CD4-positive, alpha-beta T cell (primary cell): ENCODE measurements around the gene TPD52L1. TPM values are rescaled to one million over a fixed set of nuclear protein-coding genes. Genes with fewer than 3 reads are reported as not detected.

Experiments used
- ATAC-seq: fragments of 200-7000 bp; cut with Tn5 transposase; one replicate; pipeline ENCODE4 v1.10.0; 2022; ENCODE audit warnings: mild to moderate bottlenecking; ENCODE audit not compliant: poor library complexity
- CTCF ChIA-PET: fragments of 350-600 bp; sonication (Branson Sonifier 250); formaldehyde crosslinking; loops from one replicate; lab custom pipeline; 2021; ENCODE audit warnings: antibody characterized with exemption, inconsistent platforms; lab: Charles Lee
- POLR2A ChIA-PET: fragments of 350-600 bp; sonication (Branson Sonifier 250); formaldehyde crosslinking; loops from one replicate; lab custom pipeline; 2021; ENCODE audit warnings: antibody characterized with exemption, inconsistent platforms; lab: Charles Lee
- DNase-seq, 14 experiments: peaks; one replicate each; pipeline ENCODE4 v3.0.0-alpha.2; 2013 to 2020; ENCODE audit warnings: mixed read lengths in 2 of 14
- H3K27ac ChIP-seq, 2 donors: one replicate each; pipeline versions ENCODE4 v1.5.1 to v1.7.0; 2013; ENCODE audit warnings: low read length in 2 of 2, low read depth in 1 of 2, mild to moderate bottlenecking in 1 of 2
- H3K27me3 ChIP-seq, 2 experiments: 1 replicate in 1 of 2; 2 replicates in 1 of 2; pipeline versions ENCODE4 v1.6.1 to v1.7.0; 2013; ENCODE audit warnings: low read length in 2 of 2, control low read depth in 1 of 2, mild to moderate bottlenecking in 1 of 2, moderate library complexity in 1 of 2; ENCODE audit not compliant: insufficient read depth in 2 of 2, control insufficient read depth in 1 of 2
- H3K36me3 ChIP-seq: one replicate; pipeline ENCODE4 v1.6.1; 2013; ENCODE audit warnings: low read length, control low read depth; ENCODE audit not compliant: insufficient read depth
- H3K4me1 ChIP-seq: one replicate; pipeline ENCODE4 v1.6.1; 2013; ENCODE audit warnings: low read length, control low read depth; ENCODE audit not compliant: insufficient read depth
- H3K4me3 ChIP-seq: one replicate; pipeline ENCODE4 v1.5.1; 2013; ENCODE audit warnings: mild to moderate bottlenecking, low read length, moderate library complexity
- H3K9me3 ChIP-seq, 2 experiments: 1 replicate in 1 of 2; 2 replicates in 1 of 2; pipeline versions ENCODE4 v1.6.1 to v1.7.0; 2013; ENCODE audit warnings: low read length in 2 of 2, mild to moderate bottlenecking in 2 of 2, control low read depth in 1 of 2, moderate library complexity in 1 of 2; ENCODE audit not compliant: control insufficient read depth in 1 of 2, insufficient read depth in 1 of 2
- H3K27ac Mint-ChIP-seq: one replicate; pipeline ENCODE4 v1.8.0; 2020; ENCODE audit warnings: mixed read lengths
- H3K27me3 Mint-ChIP-seq: one replicate; pipeline ENCODE4 v1.8.0; 2021; ENCODE audit warnings: mixed read lengths
- H3K36me3 Mint-ChIP-seq: one replicate; pipeline ENCODE4 v1.8.0; 2021; ENCODE audit warnings: low read depth, mixed read lengths
- H3K4me1 Mint-ChIP-seq: one replicate; pipeline ENCODE4 v1.8.0; 2021; ENCODE audit warnings: low read depth, mixed read lengths
- H3K4me3 Mint-ChIP-seq: one replicate; pipeline ENCODE4 v1.8.0; 2020; ENCODE audit warnings: mild to moderate bottlenecking, mixed read lengths
- H3K9me3 Mint-ChIP-seq: one replicate; pipeline ENCODE4 v1.8.0; 2020; ENCODE audit warnings: mixed read lengths
- intact Hi-C, 2 experiments: fragments of 100-400 bp; cut with DNase I in 1 of 2; cut with micrococcal nuclease in 1 of 2; formaldehyde crosslinking; loops; one replicate each; pipeline versions ENCODE4 v1.15.1 to v1.9.0; 2023 to 2025; cut with DNase I, micrococcal nuclease
- total RNA-seq, 174 experiments: library from RNA in 2 of 174; stranded (reverse) in 2 of 174; gene quantifications; one replicate each; pipeline ENCODE4 v1.2.3 and lab custom pipeline; 2021 to 2026
- TF ChIP-seq, protein P1 (sequence below): fragments of 200-600 bp; IDR thresholded peaks from one replicate; pipeline ENCODE4 v1.8.0; 2022; ENCODE audit warnings: antibody characterized with exemption, mild to moderate bottlenecking

Gene TPD52L1
- total RNA-seq, 2 experiments from 2014 or later, result not detected

- no peaks in the 10 kb centered on the region for H3K36me3 Mint-ChIP-seq
- no peak overlapping the region for H3K27ac Mint-ChIP-seq
- peaks cover 21% of the 10 kb centered on the region for H3K27me3 Mint-ChIP-seq
- TF ChIP-seq, protein P1, sequence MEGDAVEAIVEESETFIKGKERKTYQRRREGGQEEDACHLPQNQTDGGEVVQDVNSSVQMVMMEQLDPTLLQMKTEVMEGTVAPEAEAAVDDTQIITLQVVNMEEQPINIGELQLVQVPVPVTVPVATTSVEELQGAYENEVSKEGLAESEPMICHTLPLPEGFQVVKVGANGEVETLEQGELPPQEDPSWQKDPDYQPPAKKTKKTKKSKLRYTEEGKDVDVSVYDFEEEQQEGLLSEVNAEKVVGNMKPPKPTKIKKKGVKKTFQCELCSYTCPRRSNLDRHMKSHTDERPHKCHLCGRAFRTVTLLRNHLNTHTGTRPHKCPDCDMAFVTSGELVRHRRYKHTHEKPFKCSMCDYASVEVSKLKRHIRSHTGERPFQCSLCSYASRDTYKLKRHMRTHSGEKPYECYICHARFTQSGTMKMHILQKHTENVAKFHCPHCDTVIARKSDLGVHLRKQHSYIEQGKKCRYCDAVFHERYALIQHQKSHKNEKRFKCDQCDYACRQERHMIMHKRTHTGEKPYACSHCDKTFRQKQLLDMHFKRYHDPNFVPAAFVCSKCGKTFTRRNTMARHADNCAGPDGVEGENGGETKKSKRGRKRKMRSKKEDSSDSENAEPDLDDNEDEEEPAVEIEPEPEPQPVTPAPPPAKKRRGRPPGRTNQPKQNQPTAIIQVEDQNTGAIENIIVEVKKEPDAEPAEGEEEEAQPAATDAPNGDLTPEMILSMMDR, result no peak
- Histone ChIP-seq H3K4me1 (no peaks in the 10 kb centered on the region), H3K27me3 (peaks cover 0 to 5% of the 10 kb centered on the region in 2 experiments), H3K9me3 (no peaks in the 10 kb centered on the region), H3K27ac (no peak overlapping the region), H3K36me3 (no peaks in the 10 kb centered on the region), H3K4me3 (no peak overlapping the region)
- DNase-seq (no peak), ATAC-seq (no peak)
- H3K9me3 Mint-ChIP-seq, result no peaks in the 10 kb centered on the region
- intact Hi-C loops, result no loop called here
- CTCF ChIA-PET, result interaction anchor here (0.7 kb wide), 1 partner anchor 16 kb away, joined by 3 read pairs; no protein-coding TSS in a partner anchor
- H3K4me1 Mint-ChIP-seq, result no peaks in the 10 kb centered on the region
- POLR2A ChIA-PET, result no interaction called here
- H3K4me3 Mint-ChIP-seq, result no peak overlapping the region
These were observed 11.7 kb downstream of the TPD52L1 start for GRCh38 chr6:125165256-125165655.

GRCh38 chr6:125165776-125166175 is 12.2 kb downstream of the TPD52L1 start:
- Histone ChIP-seq H3K9me3 (no peaks in the 10 kb centered on the region), H3K36me3 (no peaks in the 10 kb centered on the region), H3K27ac (no peak overlapping the region), H3K4me3 (no peak overlapping the region), H3K27me3 (peaks cover under 1 to 5% of the 10 kb centered on the region in 2 experiments), H3K4me1 (no peaks in the 10 kb centered on the region)
- Mint-ChIP-seq H3K4me1 (no peaks in the 10 kb centered on the region), H3K27me3 (peaks cover 21% of the 10 kb centered on the region), H3K4me3 (no peak overlapping the region), H3K27ac (no peak overlapping the region), H3K9me3 (no peaks in the 10 kb centered on the region), H3K36me3 (no peaks in the 10 kb centered on the region)
- no peak for DNase-seq
- ChIA-PET CTCF (interaction anchor here (0.7 kb wide), 1 partner anchor 16 kb away, joined by 3 read pairs; no protein-coding TSS in a partner anchor), POLR2A (no interaction called here)
- TF ChIP-seq, protein P1, result no peak
- ATAC-seq, result no peak
- intact Hi-C loops, result no loop called here

GRCh38 chr6:125166711-125167110 is 13.1 kb downstream of the TPD52L1 start:
- Mint-ChIP-seq H3K4me3 (no peak overlapping the region), H3K27me3 (peaks cover 21% of the 10 kb centered on the region), H3K4me1 (no peaks in the 10 kb centered on the region), H3K9me3 (no peaks in the 10 kb centered on the region), H3K36me3 (no peaks in the 10 kb centered on the region), H3K27ac (no peak overlapping the region)
- TF ChIP-seq, protein P1, result no peak
- peaks cover 4 to 5% of the 10 kb centered on the region in 2 experiments for H3K27me3 ChIP-seq
- DNase-seq (no peak), ATAC-seq (no peak)
- CTCF ChIA-PET, result no interaction called here
- H3K4me3 ChIP-seq, result no peak overlapping the region
- H3K4me1 ChIP-seq, result no peaks in the 10 kb centered on the region
- intact Hi-C loops, result no loop called here
- POLR2A ChIA-PET, result no interaction called here
- H3K36me3 ChIP-seq, result no peaks in the 10 kb centered on the region
- H3K27ac ChIP-seq, result no peak overlapping the region
- H3K9me3 ChIP-seq, result no peaks in the 10 kb centered on the region
